ENCODE measurements around the gene DEPDC1B.

- TF ChIP-seq POLR2AphosphoS5 (IDR thresholded peaks at IDR 0.05; ENCODE audit: insufficient read depth in 1 of 2, low read depth in 1 of 2), result no peak
- TF ChIP-seq POLR2A (IDR thresholded peaks at IDR 0.05), result no peak
- TF ChIP-seq CTCF (IDR thresholded peaks at IDR 0.05), result no peak
These were observed 25.5 kb downstream of the DEPDC1B start for GRCh38 chr5:60674251-60675069.
